Endothelial cell of hepatic sinusoid (primary cell): ENCODE results near the gene STRN3.
"Not testable (repeated sequence)": the region's sequence is repeated elsewhere in the genome, so short reads cannot be mapped to it uniquely, and the experiment has no call there.

ENCODE experiments used
- in situ Hi-C: cut with HindIII; loops from 2 replicates; pipeline ENCODE4 v1.10.0; 2017; ENCODE audit warnings: low sequenced_read_pairs

The STRN3 gene

GRCh38 chr14:30921788-30922187 lies 104.4 kb downstream of the STRN3 start:
- in situ Hi-C loops: no loop called here

GRCh38 chr14:30921305-30921704 lies 104.9 kb downstream of the STRN3 start:
- in situ Hi-C loops: no loop called here

DNA sequence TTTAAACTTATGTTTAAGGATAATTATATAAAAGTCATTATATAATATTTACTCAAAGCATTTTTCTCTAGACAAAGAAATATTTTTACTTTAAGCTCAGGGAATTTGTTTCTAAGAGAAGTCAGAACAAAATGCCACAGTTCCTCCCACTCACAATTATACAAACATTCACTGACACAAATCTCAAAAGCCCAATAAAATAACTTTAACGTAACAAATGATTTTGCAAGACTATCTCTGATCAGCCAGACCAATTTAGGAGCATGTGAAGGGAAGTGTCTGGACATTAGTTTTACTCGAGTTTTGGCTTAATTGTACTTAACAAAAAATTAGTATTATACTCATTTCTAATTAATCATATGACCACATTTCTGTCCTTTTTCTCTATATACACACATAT lies 110.6 kb downstream of the STRN3 start:
- in situ Hi-C loops: no loop called here

GRCh38 chr14:30914812-30915211 lies 111.4 kb downstream of the STRN3 start:
- in situ Hi-C loops: no loop called here

- in situ Hi-C loops: no loop called here
Observed at GRCh38 chr14:30908826-30909225, 117.4 kb downstream of the STRN3 start.

DNA sequence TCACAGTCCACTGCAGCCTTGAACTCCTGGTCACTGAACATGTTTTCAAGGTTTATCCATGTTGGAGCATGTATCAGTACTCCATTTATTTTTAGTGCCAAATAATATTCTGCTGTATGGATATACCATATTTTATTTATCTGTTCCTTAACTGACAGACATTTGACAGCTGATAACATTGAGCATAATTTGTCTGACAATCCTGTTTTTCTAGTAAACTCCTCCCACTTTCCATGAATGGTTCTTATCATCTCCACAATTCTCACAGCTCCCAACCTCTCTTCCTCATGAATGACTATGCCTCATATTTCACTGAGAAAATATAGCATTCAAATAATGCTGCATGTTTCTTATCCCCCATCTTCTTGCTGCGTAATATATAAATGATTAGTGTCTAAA lies 118.5 kb downstream of the STRN3 start:
- in situ Hi-C loops: no loop called here

DNA sequence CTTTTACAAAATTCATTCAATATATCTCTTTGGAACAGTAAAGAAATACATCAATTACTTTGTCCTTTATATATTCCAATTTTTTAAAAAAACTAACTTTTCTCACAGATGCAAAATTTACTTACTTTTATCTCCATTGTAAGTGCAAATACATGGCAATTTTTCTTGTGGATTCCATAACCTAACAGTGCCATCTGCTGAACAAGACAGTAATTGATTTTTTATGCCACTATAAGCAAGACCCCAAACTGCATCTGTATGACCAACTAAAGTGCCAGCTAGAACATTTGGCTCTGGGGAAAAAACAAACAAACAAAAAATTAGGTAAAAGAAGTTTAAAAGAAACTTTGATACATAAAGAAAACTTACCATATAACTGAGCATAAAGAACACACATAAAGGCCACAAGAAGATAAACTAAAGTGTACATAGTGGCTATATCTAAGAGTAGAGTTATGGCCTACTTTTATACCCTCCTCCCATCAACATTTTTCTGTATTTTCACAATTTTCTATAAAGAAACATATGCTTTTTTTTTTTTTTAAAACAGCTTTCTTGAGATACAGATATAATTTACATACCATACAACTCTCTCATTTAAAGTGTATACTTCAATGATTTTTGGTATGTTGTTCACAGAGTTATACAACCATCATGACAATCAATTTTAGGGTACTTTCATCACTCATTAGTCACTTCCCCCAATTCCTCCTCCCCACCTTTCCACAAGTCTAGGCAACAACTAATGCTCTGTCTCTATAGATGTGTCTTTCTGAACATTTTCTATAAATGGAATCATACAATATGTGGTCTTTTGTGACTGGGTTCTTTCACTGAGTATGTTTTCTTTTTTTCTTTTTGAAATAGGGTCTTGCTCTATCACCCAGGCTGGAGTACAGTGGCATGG lies 119.2 kb downstream of the STRN3 start:
- in situ Hi-C loops: no loop called here

DNA sequence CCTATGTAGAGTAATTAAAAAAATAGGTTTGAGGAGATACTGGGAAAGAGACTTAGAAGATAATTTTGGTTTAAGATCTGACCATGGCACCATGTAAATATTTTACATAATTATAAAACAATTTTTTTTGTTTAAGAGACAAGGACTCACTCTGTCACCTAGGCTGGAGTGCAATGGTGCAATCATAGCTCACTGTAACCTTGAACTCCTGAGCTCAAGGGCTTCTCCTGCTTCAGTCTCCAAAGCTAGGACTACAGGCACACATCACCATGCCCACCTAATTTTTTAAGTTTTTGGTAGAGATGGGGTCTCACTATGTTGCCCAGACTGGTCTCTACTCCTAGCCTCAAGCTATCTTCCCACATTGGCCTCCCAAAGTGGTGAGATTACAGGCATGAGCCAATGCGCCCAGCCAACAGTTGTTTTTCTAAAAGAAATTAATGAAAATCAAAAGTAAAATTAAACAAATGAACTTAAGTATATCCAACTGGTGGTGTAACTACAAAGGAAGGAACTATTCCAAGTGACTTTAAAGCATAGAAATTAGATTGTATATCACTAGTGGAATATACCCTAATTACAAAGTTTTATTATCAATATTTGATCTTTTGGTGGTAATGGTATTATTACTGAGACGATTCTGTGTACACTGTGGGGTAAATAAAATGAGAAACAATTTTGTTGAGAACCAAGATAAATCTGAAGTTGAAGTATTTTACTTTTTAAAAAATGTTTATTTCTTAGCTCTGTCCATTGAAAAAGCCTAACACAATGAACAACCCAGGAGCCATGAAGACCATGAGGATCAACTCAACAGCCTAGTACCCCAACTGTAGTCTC lies 122.7 kb downstream of the STRN3 start:
- in situ Hi-C loops: no loop called here

DNA sequence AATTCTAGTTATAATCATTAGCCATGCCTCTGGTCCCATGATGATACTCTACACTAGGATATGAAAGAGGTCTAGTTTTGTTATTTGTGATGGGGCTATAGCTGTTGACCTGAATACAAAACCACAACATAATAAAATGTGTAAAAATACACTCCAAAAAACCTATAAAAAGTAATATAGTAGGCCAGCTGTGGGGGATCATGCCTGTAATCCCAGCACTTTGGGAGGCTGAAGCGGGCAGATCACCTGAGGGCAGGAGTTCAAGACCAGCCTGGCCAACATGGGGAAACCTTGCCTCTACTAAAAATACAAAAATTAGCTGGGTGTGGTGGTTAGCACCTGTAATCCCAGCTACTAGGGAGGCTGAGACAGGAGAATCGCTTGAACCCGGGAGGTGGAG lies 129.1 kb downstream of the STRN3 start:
- in situ Hi-C loops: not testable (repeated sequence)

GRCh38 chr14:30896435-30896834 lies 129.7 kb downstream of the STRN3 start:
- in situ Hi-C loops: no loop called here

- in situ Hi-C loops: no loop called here
Observed at GRCh38 chr14:30894923-30895515, 131.2 kb downstream of the STRN3 start.

DNA sequence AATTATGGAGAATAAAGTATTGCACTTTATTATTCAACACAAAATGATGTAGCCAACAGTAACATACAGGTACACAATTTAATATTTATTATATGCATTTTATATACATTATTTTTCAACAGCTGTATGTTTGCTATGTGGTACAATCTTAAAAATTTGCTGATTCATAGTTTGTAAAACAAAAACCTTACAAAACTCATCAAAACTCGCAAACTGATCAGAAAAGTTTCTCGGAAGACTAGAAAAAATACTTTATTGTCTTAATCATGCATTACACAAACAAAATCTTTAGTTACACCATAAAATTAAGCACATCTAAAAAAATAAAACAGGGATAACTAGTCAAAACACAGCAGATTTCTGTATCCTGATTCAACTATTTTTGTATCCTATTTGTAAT lies 132.4 kb downstream of the STRN3 start:
- in situ Hi-C loops: no loop called here

DNA sequence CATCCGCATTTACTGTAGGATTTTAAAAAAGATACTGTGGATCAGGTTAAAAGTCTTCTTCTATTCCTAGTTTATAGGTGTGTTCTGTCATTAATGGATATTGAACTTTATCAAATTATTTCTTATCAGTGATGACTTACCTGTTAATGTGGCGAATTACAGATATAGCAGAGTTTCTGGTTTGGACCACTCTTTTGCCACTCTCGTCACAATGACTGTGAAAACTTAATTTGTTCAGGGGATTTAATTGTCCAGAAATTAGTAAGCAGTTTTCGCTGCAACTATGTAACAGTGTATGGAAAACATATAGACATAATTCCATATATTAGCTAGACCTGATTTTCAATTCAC lies 137.0 kb downstream of the STRN3 start:
- in situ Hi-C loops: no loop called here

DNA sequence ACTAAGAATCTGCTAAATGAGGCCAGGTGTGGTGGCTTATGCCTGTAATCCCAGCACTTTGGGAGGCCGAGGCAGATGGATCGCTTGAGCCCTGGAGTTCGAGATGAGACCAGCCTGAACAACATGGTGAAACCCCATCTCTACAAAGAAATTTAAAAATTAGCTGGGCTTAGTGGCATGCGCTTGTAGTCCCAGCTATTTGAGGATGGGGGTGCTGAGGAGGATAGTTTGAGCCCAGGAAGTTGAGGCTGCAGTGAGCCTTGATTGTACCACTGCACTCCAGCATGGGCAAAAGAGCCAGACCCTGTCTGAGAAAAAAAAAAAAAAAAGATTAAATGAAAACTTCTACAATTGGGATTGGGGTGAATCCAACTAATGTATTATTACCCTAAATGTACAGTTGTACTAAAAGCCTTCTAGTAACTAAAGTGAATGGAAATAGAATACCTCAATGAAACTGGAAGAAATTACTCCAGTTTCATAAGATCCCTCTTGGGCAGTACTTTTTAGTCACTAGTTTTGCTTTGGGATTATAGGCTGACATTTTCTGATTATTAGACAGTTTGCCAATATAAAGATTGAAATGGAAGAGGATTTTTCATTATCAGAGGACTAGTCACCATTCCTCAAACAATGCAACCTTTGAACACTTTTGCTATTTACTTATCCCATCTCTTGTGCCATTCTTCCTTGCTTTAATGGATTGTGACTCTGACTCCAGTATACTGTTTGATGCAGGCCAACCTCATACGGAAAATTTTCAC lies 137.5 kb downstream of the STRN3 start:
- in situ Hi-C loops: no loop called here

DNA sequence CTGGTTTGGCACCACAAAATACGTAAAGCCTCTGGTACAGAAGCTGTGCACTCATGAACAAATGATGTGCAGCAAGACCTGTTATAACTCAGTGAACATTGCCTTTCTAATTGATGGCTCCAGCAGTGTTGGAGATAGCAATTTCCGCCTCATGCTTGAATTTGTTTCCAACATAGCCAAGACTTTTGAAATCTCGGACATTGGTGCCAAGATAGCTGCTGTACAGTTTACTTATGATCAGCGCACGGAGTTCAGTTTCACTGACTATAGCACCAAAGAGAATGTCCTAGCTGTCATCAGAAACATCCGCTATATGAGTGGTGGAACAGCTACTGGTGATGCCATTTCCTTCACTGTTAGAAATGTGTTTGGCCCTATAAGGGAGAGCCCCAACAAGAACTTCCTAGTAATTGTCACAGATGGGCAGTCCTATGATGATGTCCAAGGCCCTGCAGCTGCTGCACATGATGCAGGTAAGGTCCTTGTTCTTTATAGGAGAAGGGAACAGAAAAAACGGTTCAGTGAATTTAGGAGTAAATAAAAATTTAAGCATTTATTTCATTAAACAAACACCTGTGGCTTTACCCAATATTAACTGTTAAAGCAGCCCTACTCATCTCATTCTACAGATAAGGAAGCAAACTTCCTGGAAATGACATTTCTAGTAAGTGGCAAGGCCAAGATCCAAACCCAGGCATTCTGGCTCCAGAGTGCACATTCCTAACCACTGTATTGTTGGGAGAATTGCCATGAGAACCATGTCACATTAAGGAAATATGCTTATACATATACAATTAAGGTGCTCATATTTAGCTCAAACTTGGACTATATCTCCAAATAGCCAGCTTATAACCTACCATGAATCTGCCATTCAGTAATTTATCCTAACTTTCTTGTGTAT lies 140.1 kb downstream of the STRN3 start:
- in situ Hi-C loops: no loop called here

GRCh38 chr14:30884901-30885300 lies 141.3 kb downstream of the STRN3 start:
- in situ Hi-C loops: no loop called here

DNA sequence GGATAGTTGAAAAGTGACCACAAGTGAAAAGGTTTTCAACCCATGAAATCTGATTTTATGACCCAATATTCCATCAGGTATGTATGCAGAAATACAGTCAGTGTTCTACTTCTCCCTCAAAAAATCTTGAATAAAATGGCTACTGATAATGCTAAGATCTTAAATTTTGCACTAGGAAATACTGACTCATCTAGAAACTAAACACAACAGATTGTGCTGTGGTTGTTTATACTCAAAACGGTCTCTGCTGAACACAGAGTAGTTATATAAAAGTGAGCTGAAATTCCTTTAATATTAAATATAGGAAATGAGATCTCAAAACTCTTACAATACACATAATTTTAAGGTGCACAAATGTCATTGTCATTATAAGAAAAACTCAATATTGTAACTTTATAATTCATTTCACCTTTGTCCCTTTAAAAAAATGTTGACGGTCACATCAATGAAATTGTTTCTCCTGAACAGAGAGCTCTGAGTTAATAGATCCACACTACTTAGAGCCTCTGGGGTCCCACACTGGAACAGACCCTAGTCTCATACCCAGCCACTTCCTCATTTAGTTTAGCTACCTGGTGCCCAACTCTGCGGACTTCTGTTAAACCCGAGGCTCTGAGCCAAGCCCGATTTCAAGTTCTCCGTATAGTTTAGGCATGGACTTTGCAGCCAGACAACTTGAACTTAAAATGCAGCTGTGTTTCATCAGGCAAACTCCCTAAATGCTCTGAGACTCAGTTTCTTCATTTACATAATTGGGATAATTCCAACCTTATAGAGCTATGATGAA lies 142.5 kb downstream of the STRN3 start:
- in situ Hi-C loops: no loop called here

DNA sequence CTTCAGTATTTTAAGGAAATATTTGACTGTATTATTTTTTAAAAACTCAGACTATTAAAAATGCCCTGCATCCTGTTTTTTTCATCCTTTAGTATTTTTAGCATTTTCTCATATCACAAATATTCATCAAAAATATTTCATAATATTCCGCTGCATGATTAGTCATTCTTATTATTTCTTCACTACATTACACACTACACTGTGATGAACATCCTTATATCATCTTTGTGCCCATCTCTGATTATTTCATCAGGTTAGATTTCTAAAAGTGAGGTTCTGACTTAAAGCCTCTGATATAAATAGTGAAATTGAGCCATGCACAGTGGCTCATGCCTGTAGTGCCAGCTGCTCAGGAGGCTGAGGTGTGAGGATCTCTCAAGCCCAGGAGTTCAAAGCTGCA lies 143.7 kb downstream of the STRN3 start:
- in situ Hi-C loops: no loop called here

DNA sequence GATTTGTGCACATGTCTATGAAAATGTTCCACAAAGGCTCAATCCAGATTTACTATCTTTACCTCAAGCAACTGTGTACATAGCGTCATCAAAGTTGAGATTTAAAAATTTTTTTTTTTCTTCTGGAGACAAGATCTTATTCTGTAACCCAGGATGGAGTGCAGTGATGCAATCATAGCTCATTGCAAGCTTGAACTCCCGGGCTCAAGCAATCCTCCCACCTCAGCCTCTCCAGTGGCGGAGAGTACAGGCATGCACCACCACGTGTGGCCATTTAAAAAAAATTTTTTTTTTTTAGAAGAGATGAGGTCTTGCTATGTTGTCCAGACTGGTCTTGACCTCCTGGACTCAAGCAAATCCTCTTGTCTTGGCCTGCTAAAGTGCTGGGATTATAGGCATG lies 149.5 kb downstream of the STRN3 start:
- in situ Hi-C loops: no loop called here
